Stimulated activated CD4-positive, alpha-beta T cell treated with anti-CD3 and anti-CD28 coated beads, TNF-alpha, amount 100 ng/mL, for 1 hour (primary cell): ENCODE measurements around the gene CSRNP2.
"Not testable (repeated sequence)": the region's sequence is repeated elsewhere in the genome, so short reads cannot be mapped to it uniquely, and the experiment has no call there.

ENCODE experiments used
- DNase-seq, 3 donors: peaks; one replicate each; pipeline ENCODE4 v3.0.0-alpha.2; 2020; ENCODE audit warnings: low read depth in 3 of 3, low spot score in 1 of 3

CSRNP2 gene

GRCh38 chr12:51083126-51083833 is at the start of gene CSRNP2:
Gene CSRNP2 (minus strand): TSS chr12:51083596. CDS start chr12:51076561, 7,035 bp downstream.
- DNase-seq = peak; percentile 89 to 90 (median 90)

GRCh38 chr12:51132693-51133092 is 49.3 kb upstream of the CSRNP2 start:
- DNase-seq = no peak

GRCh38 chr12:51131745-51132521 is 48.5 kb upstream of the CSRNP2 start:
- DNase-seq = no peak

GRCh38 chr12:51128919-51129318 is 45.5 kb upstream of the CSRNP2 start:
- no peak for DNase-seq

GRCh38 chr12:51127050-51127729 is 43.8 kb upstream of the CSRNP2 start:
- no peak for DNase-seq

GRCh38 chr12:51126297-51126696 is 42.9 kb upstream of the CSRNP2 start:
- no peak for DNase-seq

GRCh38 chr12:51124504-51124903 is 41.1 kb upstream of the CSRNP2 start:
- DNase-seq = no peak

GRCh38 chr12:51122844-51123243 is 39.4 kb upstream of the CSRNP2 start:
- DNase-seq = no peak

- no peak for DNase-seq
Measured at GRCh38 chr12:51118706-51119105, 35.3 kb upstream of the CSRNP2 start.

GRCh38 chr12:51115533-51115932 is 32.1 kb upstream of the CSRNP2 start:
- no peak for DNase-seq

GRCh38 chr12:51108136-51108535 is 24.7 kb upstream of the CSRNP2 start:
- DNase-seq = no peak

GRCh38 chr12:51103977-51104376 is 20.6 kb upstream of the CSRNP2 start:
- DNase-seq = no peak

GRCh38 chr12:51098611-51099010 is 15.2 kb upstream of the CSRNP2 start:
- DNase-seq = no peak

- no peak for DNase-seq
Measured at GRCh38 chr12:51090705-51091229, 7.4 kb upstream of the CSRNP2 start.

- DNase-seq = no peak
Measured at GRCh38 chr12:51087818-51088217, 4.4 kb upstream of the CSRNP2 start.

- DNase-seq = no peak
Measured at GRCh38 chr12:51086933-51087332, 3.5 kb upstream of the CSRNP2 start.

GRCh38 chr12:51085757-51086156 is 2.4 kb upstream of the CSRNP2 start:
- DNase-seq = no peak

GRCh38 chr12:51082561-51083125 is 753 bp downstream of the CSRNP2 start:
- no peak for DNase-seq

GRCh38 chr12:51081421-51081820 is 2.0 kb downstream of the CSRNP2 start:
- DNase-seq = no peak

GRCh38 chr12:51080136-51080535 is 3.3 kb downstream of the CSRNP2 start:
- DNase-seq = no peak

- not testable (repeated sequence) for DNase-seq
Measured at GRCh38 chr12:51078866-51079265, 4.5 kb downstream of the CSRNP2 start.
